HEK293 (cell line): ENCODE data around the gene LMBR1.

ENCODE experiments used
- CTCF ChIA-PET: fragments of 350-600 bp; formaldehyde crosslinking; extraction: SDS; loops from one replicate; lab custom pipeline; 2021; ENCODE audit warnings: antibody characterized with exemption; lab: Yijun Ruan, JAX
- POLR2A ChIA-PET: fragments of 300-600 bp; formaldehyde crosslinking; extraction: SDS; loops from one replicate; lab custom pipeline; 2020; ENCODE audit warnings: antibody characterized with exemption, inconsistent platforms; lab: Yijun Ruan, JAX
- H3K27ac ChIP-seq: fragments of 200-500 bp; sonication (Bioruptor generic); 2 replicates; pipeline ENCODE4 v1.5.1; 2014; ENCODE audit warnings: low read depth, low read length, control low read depth, inconsistent platforms; ENCODE audit errors: extremely low read depth
- H3K36me3 ChIP-seq, 2 experiments: fragments of 200-500 bp in 1 of 2; sonication (Bioruptor generic) in 1 of 2; 1 replicate in 1 of 2; 2 replicates in 1 of 2; pipeline ENCODE4 v1.5.1; 2014 to 2017; ENCODE audit warnings: inconsistent platforms in 2 of 2, low read length in 2 of 2; ENCODE audit not compliant: control insufficient read depth in 2 of 2, insufficient read depth in 1 of 2
- H3K4me1 ChIP-seq: fragments of 200-500 bp; sonication (Bioruptor generic); 2 replicates; pipeline ENCODE4 v1.5.1; 2014; ENCODE audit warnings: mild to moderate bottlenecking, low read length, inconsistent platforms; ENCODE audit not compliant: control insufficient read depth, insufficient read depth
- H3K4me3 ChIP-seq: 2 replicates; pipeline ENCODE4 v1.5.1; 2011; ENCODE audit warnings: low read depth, mild to moderate bottlenecking, control low read depth, low read length, moderate library complexity
- H3K9me3 ChIP-seq: fragments of 200-500 bp; sonication (Bioruptor generic); 2 replicates; pipeline ENCODE4 v1.5.1; 2014; ENCODE audit warnings: low read depth, low read length, inconsistent platforms; ENCODE audit not compliant: control insufficient read depth, insufficient read depth
- HOXA7 ChIP-seq: sonication (generic); formaldehyde crosslinking; IDR thresholded peaks from 2 replicates; pipeline ENCODE4 v1.8.1; 2022; ENCODE audit warnings: missing genetic modification reagents, borderline replicate concordance
- SP3 ChIP-seq: fragments of 450-650 bp; formaldehyde crosslinking; IDR thresholded peaks from 2 replicates; pipeline ENCODE4 v1.5.1; 2016; ENCODE audit warnings: missing biosample characterization, missing genetic modification characterization
- ZNF10 ChIP-seq: fragments of 450-650 bp; formaldehyde crosslinking; IDR thresholded peaks from 2 replicates; pipeline ENCODE4 v1.5.1; 2017; ENCODE audit warnings: missing biosample characterization, missing genetic modification characterization
- ZNF132 ChIP-seq: fragments of 450-650 bp; formaldehyde crosslinking; IDR thresholded peaks from 2 replicates; pipeline ENCODE4 v1.5.1; 2017; ENCODE audit warnings: missing biosample characterization, missing genetic modification characterization, borderline replicate concordance
- ZNF48 ChIP-seq: fragments of 450-650 bp; formaldehyde crosslinking; IDR thresholded peaks from 2 replicates; pipeline ENCODE4 v1.5.1; 2016; ENCODE audit warnings: missing biosample characterization, missing genetic modification characterization
- ZNF585B ChIP-seq: fragments of 450-650 bp; formaldehyde crosslinking; IDR thresholded peaks from 2 replicates; pipeline ENCODE4 v1.5.1; 2016; ENCODE audit warnings: missing biosample characterization, missing genetic modification characterization
- ZNF600 ChIP-seq: fragments of 450-650 bp; formaldehyde crosslinking; IDR thresholded peaks from 2 replicates; pipeline ENCODE4 v1.5.1; 2016; ENCODE audit warnings: missing biosample characterization, missing genetic modification characterization
- ZNF837 ChIP-seq: fragments of 450-650 bp; formaldehyde crosslinking; IDR thresholded peaks from 2 replicates; pipeline ENCODE4 v1.5.1; 2016; ENCODE audit warnings: missing biosample characterization, missing genetic modification characterization
- ZNF843 ChIP-seq: fragments of 450-650 bp; formaldehyde crosslinking; IDR thresholded peaks from 2 replicates; pipeline ENCODE4 v1.5.1; 2016; ENCODE audit warnings: missing biosample characterization, missing genetic modification characterization
- ZSCAN16 ChIP-seq: fragments of 450-650 bp; formaldehyde crosslinking; IDR thresholded peaks from 2 replicates; pipeline ENCODE4 v1.5.1; 2016; ENCODE audit warnings: missing biosample characterization, missing genetic modification characterization
- TF ChIP-seq, protein P1 (sequence below): fragments of 450-650 bp; formaldehyde crosslinking; IDR thresholded peaks from 2 replicates; pipeline ENCODE4 v1.5.1; 2016; ENCODE audit warnings: missing biosample characterization, missing genetic modification characterization
- TF ChIP-seq, protein P2 (sequence below): fragments of 450-650 bp; formaldehyde crosslinking; IDR thresholded peaks from 2 replicates; pipeline ENCODE4 v1.5.1; 2016; ENCODE audit warnings: missing biosample characterization, missing genetic modification characterization
- TF ChIP-seq, protein P3 (sequence below): fragments of 450-650 bp; formaldehyde crosslinking; IDR thresholded peaks from 2 replicates; pipeline ENCODE4 v1.5.1; 2016; ENCODE audit warnings: missing biosample characterization, missing genetic modification characterization
- TF ChIP-seq, protein P4 (sequence below): fragments of 450-650 bp; formaldehyde crosslinking; IDR thresholded peaks from 2 replicates; pipeline ENCODE4 v1.5.1; 2017; ENCODE audit warnings: missing biosample characterization, missing genetic modification characterization
- TF ChIP-seq, protein P5 (sequence below): fragments of 450-650 bp; formaldehyde crosslinking; IDR thresholded peaks from 2 replicates; pipeline ENCODE4 v1.5.1; 2016; ENCODE audit warnings: missing biosample characterization, missing genetic modification characterization
- TF ChIP-seq, protein P6 (sequence below): IDR thresholded peaks from 2 replicates; pipeline ENCODE4 v1.6.1; 2011; ENCODE audit warnings: mild to moderate bottlenecking, low read depth, low read length, borderline replicate concordance
- TF ChIP-seq, protein P7 (sequence below): fragments of 450-650 bp; formaldehyde crosslinking; IDR thresholded peaks from 2 replicates; pipeline ENCODE4 v1.5.1; 2016; ENCODE audit warnings: missing biosample characterization, missing genetic modification characterization, low read depth
- TF ChIP-seq, protein P8 (sequence below): fragments of 450-650 bp; formaldehyde crosslinking; IDR thresholded peaks from 2 replicates; pipeline ENCODE4 v1.5.0; 2017; ENCODE audit warnings: missing biosample characterization, missing genetic modification characterization, borderline replicate concordance

LMBR1 gene

DNA sequence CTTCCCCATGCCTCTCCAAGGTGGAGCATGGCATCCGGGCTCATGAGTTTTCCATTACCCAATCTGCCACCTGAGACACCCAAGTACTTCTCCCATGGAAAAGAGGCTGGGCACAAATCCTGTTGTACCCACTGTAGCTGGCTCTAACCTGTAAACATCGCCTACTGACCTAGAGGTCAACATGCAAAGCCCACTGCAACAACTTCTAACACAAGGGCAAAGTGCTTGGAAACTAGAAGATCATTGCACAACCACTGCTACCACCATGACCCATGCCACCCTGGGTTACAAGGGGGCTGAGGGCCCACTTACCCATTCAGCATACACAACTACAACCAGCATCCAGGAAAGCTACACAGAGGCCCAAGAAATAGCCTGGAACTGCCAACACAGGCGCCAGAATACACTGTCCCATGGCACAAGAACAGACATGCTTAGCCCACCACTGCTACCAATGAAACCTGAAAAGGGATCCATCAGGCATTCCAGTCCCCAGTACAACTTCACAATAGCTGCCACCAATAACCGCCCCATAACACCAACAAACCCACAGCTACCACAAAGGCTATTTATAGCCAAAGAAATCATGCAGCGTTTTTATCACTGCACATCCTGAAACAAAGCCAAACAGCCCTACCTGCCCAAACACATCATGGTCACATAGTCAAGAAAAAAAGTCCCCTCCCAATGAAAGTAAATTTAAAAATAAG, 189.1 kb downstream of the LMBR1 start:
- Histone ChIP-seq H3K4me3 (no peak overlapping the region), H3K4me1 (no peaks in the 10 kb centered on the region; the same call in 1 of the 2 replicates), H3K36me3 (peaks cover 0 to 19% of the 10 kb centered on the region in 2 experiments; a peak in 1 of 3 replicates), H3K27ac (no peak overlapping the region), H3K9me3 (no peaks in the 10 kb centered on the region)
- ChIA-PET POLR2A (no interaction called here), CTCF (no interaction called here)
- TF ChIP-seq ZNF837 (tag by site-specific recombination) = no peak
- TF ChIP-seq ZSCAN16 (tag by site-specific recombination) = no peak
- TF ChIP-seq ZNF600 = no peak
- no peak for TF ChIP-seq ZNF585B
- no peak for TF ChIP-seq ZNF843
- TF ChIP-seq ZNF10 (tag by site-specific recombination) = no peak
- TF ChIP-seq, protein P1, sequence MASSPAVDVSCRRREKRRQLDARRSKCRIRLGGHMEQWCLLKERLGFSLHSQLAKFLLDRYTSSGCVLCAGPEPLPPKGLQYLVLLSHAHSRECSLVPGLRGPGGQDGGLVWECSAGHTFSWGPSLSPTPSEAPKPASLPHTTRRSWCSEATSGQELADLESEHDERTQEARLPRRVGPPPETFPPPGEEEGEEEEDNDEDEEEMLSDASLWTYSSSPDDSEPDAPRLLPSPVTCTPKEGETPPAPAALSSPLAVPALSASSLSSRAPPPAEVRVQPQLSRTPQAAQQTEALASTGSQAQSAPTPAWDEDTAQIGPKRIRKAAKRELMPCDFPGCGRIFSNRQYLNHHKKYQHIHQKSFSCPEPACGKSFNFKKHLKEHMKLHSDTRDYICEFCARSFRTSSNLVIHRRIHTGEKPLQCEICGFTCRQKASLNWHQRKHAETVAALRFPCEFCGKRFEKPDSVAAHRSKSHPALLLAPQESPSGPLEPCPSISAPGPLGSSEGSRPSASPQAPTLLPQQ = no peak
- TF ChIP-seq, protein P2, sequence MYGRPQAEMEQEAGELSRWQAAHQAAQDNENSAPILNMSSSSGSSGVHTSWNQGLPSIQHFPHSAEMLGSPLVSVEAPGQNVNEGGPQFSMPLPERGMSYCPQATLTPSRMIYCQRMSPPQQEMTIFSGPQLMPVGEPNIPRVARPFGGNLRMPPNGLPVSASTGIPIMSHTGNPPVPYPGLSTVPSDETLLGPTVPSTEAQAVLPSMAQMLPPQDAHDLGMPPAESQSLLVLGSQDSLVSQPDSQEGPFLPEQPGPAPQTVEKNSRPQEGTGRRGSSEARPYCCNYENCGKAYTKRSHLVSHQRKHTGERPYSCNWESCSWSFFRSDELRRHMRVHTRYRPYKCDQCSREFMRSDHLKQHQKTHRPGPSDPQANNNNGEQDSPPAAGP (tag by site-specific recombination) = no peak
- no peak for TF ChIP-seq SP3
- TF ChIP-seq, protein P3, sequence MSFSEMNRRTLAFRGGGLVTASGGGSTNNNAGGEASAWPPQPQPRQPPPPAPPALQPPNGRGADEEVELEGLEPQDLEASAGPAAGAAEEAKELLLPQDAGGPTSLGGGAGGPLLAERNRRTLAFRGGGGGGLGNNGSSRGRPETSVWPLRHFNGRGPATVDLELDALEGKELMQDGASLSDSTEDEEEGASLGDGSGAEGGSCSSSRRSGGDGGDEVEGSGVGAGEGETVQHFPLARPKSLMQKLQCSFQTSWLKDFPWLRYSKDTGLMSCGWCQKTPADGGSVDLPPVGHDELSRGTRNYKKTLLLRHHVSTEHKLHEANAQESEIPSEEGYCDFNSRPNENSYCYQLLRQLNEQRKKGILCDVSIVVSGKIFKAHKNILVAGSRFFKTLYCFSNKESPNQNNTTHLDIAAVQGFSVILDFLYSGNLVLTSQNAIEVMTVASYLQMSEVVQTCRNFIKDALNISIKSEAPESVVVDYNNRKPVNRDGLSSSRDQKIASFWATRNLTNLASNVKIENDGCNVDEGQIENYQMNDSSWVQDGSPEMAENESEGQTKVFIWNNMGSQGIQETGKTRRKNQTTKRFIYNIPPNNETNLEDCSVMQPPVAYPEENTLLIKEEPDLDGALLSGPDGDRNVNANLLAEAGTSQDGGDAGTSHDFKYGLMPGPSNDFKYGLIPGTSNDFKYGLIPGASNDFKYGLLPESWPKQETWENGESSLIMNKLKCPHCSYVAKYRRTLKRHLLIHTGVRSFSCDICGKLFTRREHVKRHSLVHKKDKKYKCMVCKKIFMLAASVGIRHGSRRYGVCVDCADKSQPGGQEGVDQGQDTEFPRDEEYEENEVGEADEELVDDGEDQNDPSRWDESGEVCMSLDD (tag by site-specific recombination) = no peak
- TF ChIP-seq, protein P4, sequence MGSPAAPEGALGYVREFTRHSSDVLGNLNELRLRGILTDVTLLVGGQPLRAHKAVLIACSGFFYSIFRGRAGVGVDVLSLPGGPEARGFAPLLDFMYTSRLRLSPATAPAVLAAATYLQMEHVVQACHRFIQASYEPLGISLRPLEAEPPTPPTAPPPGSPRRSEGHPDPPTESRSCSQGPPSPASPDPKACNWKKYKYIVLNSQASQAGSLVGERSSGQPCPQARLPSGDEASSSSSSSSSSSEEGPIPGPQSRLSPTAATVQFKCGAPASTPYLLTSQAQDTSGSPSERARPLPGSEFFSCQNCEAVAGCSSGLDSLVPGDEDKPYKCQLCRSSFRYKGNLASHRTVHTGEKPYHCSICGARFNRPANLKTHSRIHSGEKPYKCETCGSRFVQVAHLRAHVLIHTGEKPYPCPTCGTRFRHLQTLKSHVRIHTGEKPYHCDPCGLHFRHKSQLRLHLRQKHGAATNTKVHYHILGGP (tag by site-specific recombination) = no peak
- TF ChIP-seq ZNF48 (tag by site-specific recombination) = no peak
- TF ChIP-seq ZNF132 = no peak
- TF ChIP-seq, protein P5, sequence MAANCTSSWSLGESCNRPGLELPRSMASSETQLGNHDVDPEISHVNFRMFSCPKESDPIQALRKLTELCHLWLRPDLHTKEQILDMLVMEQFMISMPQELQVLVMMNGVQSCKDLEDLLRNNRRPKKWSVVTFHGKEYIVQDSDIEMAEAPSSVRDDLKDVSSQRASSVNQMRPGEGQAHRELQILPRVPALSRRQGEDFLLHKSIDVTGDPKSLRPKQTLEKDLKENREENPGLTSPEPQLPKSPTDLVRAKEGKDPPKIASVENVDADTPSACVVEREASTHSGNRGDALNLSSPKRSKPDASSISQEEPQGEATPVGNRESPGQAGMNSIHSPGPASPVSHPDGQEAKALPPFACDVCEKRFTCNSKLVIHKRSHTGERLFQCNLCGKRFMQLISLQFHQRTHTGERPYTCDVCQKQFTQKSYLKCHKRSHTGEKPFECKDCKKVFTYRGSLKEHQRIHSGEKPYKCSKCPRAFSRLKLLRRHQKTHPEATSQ = no peak
- TF ChIP-seq, protein P6, sequence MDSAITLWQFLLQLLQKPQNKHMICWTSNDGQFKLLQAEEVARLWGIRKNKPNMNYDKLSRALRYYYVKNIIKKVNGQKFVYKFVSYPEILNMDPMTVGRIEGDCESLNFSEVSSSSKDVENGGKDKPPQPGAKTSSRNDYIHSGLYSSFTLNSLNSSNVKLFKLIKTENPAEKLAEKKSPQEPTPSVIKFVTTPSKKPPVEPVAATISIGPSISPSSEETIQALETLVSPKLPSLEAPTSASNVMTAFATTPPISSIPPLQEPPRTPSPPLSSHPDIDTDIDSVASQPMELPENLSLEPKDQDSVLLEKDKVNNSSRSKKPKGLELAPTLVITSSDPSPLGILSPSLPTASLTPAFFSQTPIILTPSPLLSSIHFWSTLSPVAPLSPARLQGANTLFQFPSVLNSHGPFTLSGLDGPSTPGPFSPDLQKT = no peak
- TF ChIP-seq HOXA7 (CRISPR knock-in tag) = no peak
- TF ChIP-seq, protein P7, sequence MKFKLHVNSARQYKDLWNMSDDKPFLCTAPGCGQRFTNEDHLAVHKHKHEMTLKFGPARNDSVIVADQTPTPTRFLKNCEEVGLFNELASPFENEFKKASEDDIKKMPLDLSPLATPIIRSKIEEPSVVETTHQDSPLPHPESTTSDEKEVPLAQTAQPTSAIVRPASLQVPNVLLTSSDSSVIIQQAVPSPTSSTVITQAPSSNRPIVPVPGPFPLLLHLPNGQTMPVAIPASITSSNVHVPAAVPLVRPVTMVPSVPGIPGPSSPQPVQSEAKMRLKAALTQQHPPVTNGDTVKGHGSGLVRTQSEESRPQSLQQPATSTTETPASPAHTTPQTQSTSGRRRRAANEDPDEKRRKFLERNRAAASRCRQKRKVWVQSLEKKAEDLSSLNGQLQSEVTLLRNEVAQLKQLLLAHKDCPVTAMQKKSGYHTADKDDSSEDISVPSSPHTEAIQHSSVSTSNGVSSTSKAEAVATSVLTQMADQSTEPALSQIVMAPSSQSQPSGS (tag by site-specific recombination) = no peak
- TF ChIP-seq, protein P8, sequence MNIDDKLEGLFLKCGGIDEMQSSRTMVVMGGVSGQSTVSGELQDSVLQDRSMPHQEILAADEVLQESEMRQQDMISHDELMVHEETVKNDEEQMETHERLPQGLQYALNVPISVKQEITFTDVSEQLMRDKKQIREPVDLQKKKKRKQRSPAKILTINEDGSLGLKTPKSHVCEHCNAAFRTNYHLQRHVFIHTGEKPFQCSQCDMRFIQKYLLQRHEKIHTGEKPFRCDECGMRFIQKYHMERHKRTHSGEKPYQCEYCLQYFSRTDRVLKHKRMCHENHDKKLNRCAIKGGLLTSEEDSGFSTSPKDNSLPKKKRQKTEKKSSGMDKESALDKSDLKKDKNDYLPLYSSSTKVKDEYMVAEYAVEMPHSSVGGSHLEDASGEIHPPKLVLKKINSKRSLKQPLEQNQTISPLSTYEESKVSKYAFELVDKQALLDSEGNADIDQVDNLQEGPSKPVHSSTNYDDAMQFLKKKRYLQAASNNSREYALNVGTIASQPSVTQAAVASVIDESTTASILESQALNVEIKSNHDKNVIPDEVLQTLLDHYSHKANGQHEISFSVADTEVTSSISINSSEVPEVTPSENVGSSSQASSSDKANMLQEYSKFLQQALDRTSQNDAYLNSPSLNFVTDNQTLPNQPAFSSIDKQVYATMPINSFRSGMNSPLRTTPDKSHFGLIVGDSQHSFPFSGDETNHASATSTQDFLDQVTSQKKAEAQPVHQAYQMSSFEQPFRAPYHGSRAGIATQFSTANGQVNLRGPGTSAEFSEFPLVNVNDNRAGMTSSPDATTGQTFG (tag by site-specific recombination) = no peak
